ENCODE results near the gene EXOSC5.
A peak's percentile ranks its signal among the peaks of the same experiment; 100 is the strongest.
"Not testable (repeated sequence)": the region's sequence is repeated elsewhere in the genome, so short reads cannot be mapped to it uniquely, and the experiment has no call there.

EXOSC5 gene

GRCh38 chr19:41415154-41415571 lies 18.0 kb upstream of the EXOSC5 start:
- H3K36me3 ChIP-seq (ENCODE audit: control insufficient read depth in 2 of 2, insufficient read depth in 2 of 2, low read length in 2 of 2) = peaks cover 29 to 62% of the 10 kb centered on the region in 2 donors
- H3K4me3 ChIP-seq (ENCODE audit: low read length in 2 of 2) = no peak overlapping the region
- no peak overlapping the region for H3K9ac ChIP-seq (ENCODE audit: low read depth in 1 of 2, low read length in 2 of 2)
- H3K4me1 ChIP-seq (ENCODE audit: control insufficient read depth in 2 of 2, insufficient read depth in 2 of 2, low read length in 2 of 2) = peaks cover 7 to 19% of the 10 kb centered on the region in 2 donors
- H3K27ac ChIP-seq (ENCODE audit: low read depth in 2 of 2, low read length in 2 of 2) = peak overlapping the region in 1 of 2 donors; percentile 26
- H3K9me3 ChIP-seq (ENCODE audit: control insufficient read depth in 2 of 2, low read length in 2 of 2) = no peaks in the 10 kb centered on the region
- H3K27me3 ChIP-seq (ENCODE audit: control insufficient read depth in 2 of 2, insufficient read depth in 2 of 2, low read length in 2 of 2) = no peaks in the 10 kb centered on the region

GRCh38 chr19:41414461-41414860 lies 17.3 kb upstream of the EXOSC5 start:
- Histone ChIP-seq H3K36me3 (ENCODE audit: control insufficient read depth in 2 of 2, insufficient read depth in 2 of 2, low read length in 2 of 2) (peaks cover 26 to 55% of the 10 kb centered on the region in 2 donors), H3K4me1 (ENCODE audit: control insufficient read depth in 2 of 2, insufficient read depth in 2 of 2, low read length in 2 of 2) (peaks cover 7 to 20% of the 10 kb centered on the region in 2 donors), H3K4me3 (ENCODE audit: low read length in 2 of 2) (no peak overlapping the region), H3K9me3 (ENCODE audit: control insufficient read depth in 2 of 2, low read length in 2 of 2) (no peaks in the 10 kb centered on the region), H3K9ac (ENCODE audit: low read depth in 1 of 2, low read length in 2 of 2) (no peak overlapping the region), H3K27ac (ENCODE audit: low read depth in 2 of 2, low read length in 2 of 2) (no peak overlapping the region), H3K27me3 (ENCODE audit: control insufficient read depth in 2 of 2, insufficient read depth in 2 of 2, low read length in 2 of 2) (no peaks in the 10 kb centered on the region)

- H3K36me3 ChIP-seq (ENCODE audit: control insufficient read depth in 2 of 2, insufficient read depth in 2 of 2, low read length in 2 of 2) = peaks cover 23 to 50% of the 10 kb centered on the region in 2 donors
- H3K4me3 ChIP-seq (ENCODE audit: low read length in 2 of 2) = no peak overlapping the region
- H3K27me3 ChIP-seq (ENCODE audit: control insufficient read depth in 2 of 2, insufficient read depth in 2 of 2, low read length in 2 of 2) = no peaks in the 10 kb centered on the region
- H3K4me1 ChIP-seq (ENCODE audit: control insufficient read depth in 2 of 2, insufficient read depth in 2 of 2, low read length in 2 of 2) = peaks cover 9 to 25% of the 10 kb centered on the region in 2 donors
- no peak overlapping the region for H3K9ac ChIP-seq (ENCODE audit: low read depth in 1 of 2, low read length in 2 of 2)
- no peaks in the 10 kb centered on the region for H3K9me3 ChIP-seq (ENCODE audit: control insufficient read depth in 2 of 2, low read length in 2 of 2)
- no peak overlapping the region for H3K27ac ChIP-seq (ENCODE audit: low read depth in 2 of 2, low read length in 2 of 2)
These were observed 16.8 kb upstream of the EXOSC5 start for GRCh38 chr19:41413947-41414346.

DNA sequence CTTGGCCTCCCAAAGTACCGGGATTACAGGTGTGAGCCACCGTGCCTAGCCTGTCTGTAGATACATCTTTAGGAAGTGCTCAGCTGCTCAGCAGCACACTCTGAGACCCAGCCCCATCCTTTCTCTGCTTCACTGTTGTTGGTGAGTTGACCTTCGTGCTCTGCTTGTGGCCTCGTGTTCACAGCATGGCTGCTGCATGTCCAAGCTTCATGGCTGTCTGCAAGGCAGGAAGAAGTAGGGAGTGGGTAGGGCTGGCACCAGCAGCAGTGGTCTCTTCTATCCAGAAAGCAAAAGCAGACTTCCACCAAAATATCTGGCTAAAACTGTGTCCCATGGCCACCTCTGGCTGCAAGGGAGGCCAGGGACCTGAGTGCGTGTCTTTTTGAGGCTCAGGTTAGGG lies 15.8 kb upstream of the EXOSC5 start:
- H3K27me3 ChIP-seq (ENCODE audit: control insufficient read depth in 2 of 2, insufficient read depth in 2 of 2, low read length in 2 of 2) = no peaks in the 10 kb centered on the region
- H3K27ac ChIP-seq (ENCODE audit: low read depth in 2 of 2, low read length in 2 of 2) = no peak overlapping the region
- no peak overlapping the region for H3K4me3 ChIP-seq (ENCODE audit: low read length in 2 of 2)
- peaks cover 21 to 42% of the 10 kb centered on the region in 2 donors for H3K36me3 ChIP-seq (ENCODE audit: control insufficient read depth in 2 of 2, insufficient read depth in 2 of 2, low read length in 2 of 2)
- H3K9me3 ChIP-seq (ENCODE audit: control insufficient read depth in 2 of 2, low read length in 2 of 2) = no peaks in the 10 kb centered on the region
- H3K9ac ChIP-seq (ENCODE audit: low read depth in 1 of 2, low read length in 2 of 2) = no peak overlapping the region
- H3K4me1 ChIP-seq (ENCODE audit: control insufficient read depth in 2 of 2, insufficient read depth in 2 of 2, low read length in 2 of 2) = peaks cover 9 to 25% of the 10 kb centered on the region in 2 donors

GRCh38 chr19:41411968-41412265 lies 14.8 kb upstream of the EXOSC5 start:
- Histone ChIP-seq H3K9me3 (ENCODE audit: control insufficient read depth in 2 of 2, low read length in 2 of 2) (no peaks in the 10 kb centered on the region), H3K9ac (ENCODE audit: low read depth in 1 of 2, low read length in 2 of 2) (no peak overlapping the region), H3K4me1 (ENCODE audit: control insufficient read depth in 2 of 2, insufficient read depth in 2 of 2, low read length in 2 of 2) (peaks cover 9 to 25% of the 10 kb centered on the region in 2 donors), H3K27ac (ENCODE audit: low read depth in 2 of 2, low read length in 2 of 2) (no peak overlapping the region), H3K4me3 (ENCODE audit: low read length in 2 of 2) (no peak overlapping the region), H3K27me3 (ENCODE audit: control insufficient read depth in 2 of 2, insufficient read depth in 2 of 2, low read length in 2 of 2) (no peaks in the 10 kb centered on the region), H3K36me3 (ENCODE audit: control insufficient read depth in 2 of 2, insufficient read depth in 2 of 2, low read length in 2 of 2) (peaks cover 18 to 42% of the 10 kb centered on the region in 2 donors)

GRCh38 chr19:41411100-41411967 lies 14.2 kb upstream of the EXOSC5 start:
- H3K4me1 ChIP-seq (ENCODE audit: control insufficient read depth in 2 of 2, insufficient read depth in 2 of 2, low read length in 2 of 2) = peaks cover 9 to 21% of the 10 kb centered on the region in 2 donors

DNA sequence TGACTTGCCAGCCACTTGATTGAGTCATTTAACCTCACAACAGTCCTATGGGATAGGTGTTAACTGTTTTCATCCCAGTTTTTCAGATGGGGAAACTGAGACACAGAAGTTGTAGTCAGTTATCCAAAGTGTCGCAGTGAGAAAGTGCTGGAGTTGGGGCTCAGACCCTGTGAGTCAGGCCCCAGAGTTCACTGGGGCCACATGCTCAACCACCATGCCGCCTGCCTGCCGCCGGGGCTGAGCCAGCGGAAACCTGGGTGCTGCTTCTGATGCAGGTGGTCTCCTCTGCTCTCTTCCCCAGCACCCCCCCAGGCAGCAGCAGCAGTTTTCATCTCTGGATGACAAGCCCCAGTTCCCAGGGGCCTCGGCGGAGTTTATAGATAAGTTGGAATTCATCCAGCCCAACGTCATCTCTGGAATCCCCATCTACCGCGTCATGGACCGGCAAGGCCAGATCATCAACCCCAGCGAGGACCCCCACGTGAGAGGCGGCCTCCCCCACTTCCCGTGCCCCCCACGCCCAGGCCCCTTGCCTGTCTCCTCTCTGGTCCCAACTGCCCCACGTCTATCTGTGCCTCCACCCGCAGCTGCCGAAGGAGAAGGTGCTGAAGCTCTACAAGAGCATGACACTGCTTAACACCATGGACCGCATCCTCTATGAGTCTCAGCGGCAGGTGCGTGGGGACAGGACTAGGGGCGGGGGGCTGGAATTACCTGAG lies 13.3 kb upstream of the EXOSC5 start:
- H3K9me3 ChIP-seq (ENCODE audit: control insufficient read depth in 2 of 2, low read length in 2 of 2) = no peaks in the 10 kb centered on the region
- H3K4me3 ChIP-seq (ENCODE audit: low read length in 2 of 2) = no peak overlapping the region
- H3K27me3 ChIP-seq (ENCODE audit: control insufficient read depth in 2 of 2, insufficient read depth in 2 of 2, low read length in 2 of 2) = no peaks in the 10 kb centered on the region
- no peak overlapping the region for H3K27ac ChIP-seq (ENCODE audit: low read depth in 2 of 2, low read length in 2 of 2)
- no peak overlapping the region for H3K9ac ChIP-seq (ENCODE audit: low read depth in 1 of 2, low read length in 2 of 2)
- H3K36me3 ChIP-seq (ENCODE audit: control insufficient read depth in 2 of 2, insufficient read depth in 2 of 2, low read length in 2 of 2) = peaks cover 18 to 39% of the 10 kb centered on the region in 2 donors
- H3K4me1 ChIP-seq (ENCODE audit: control insufficient read depth in 2 of 2, insufficient read depth in 2 of 2, low read length in 2 of 2) = peaks cover 5 to 18% of the 10 kb centered on the region in 2 donors

More at GRCh38 chr19:41411100-41411967, 14.2 kb upstream of the EXOSC5 start:
- H3K27ac ChIP-seq (ENCODE audit: low read depth in 2 of 2, low read length in 2 of 2) = no peak overlapping the region
- no peak overlapping the region for H3K9ac ChIP-seq (ENCODE audit: low read depth in 1 of 2, low read length in 2 of 2)
- H3K4me3 ChIP-seq (ENCODE audit: low read length in 2 of 2) = no peak overlapping the region
- peaks cover 18 to 39% of the 10 kb centered on the region in 2 donors for H3K36me3 ChIP-seq (ENCODE audit: control insufficient read depth in 2 of 2, insufficient read depth in 2 of 2, low read length in 2 of 2)
- no peaks in the 10 kb centered on the region for H3K9me3 ChIP-seq (ENCODE audit: control insufficient read depth in 2 of 2, low read length in 2 of 2)
- H3K27me3 ChIP-seq (ENCODE audit: control insufficient read depth in 2 of 2, insufficient read depth in 2 of 2, low read length in 2 of 2) = no peaks in the 10 kb centered on the region

- H3K27me3 ChIP-seq (ENCODE audit: control insufficient read depth in 2 of 2, insufficient read depth in 2 of 2, low read length in 2 of 2) = no peaks in the 10 kb centered on the region
- peaks cover 16 to 30% of the 10 kb centered on the region in 2 donors for H3K36me3 ChIP-seq (ENCODE audit: control insufficient read depth in 2 of 2, insufficient read depth in 2 of 2, low read length in 2 of 2)
- H3K9me3 ChIP-seq (ENCODE audit: control insufficient read depth in 2 of 2, low read length in 2 of 2) = no peaks in the 10 kb centered on the region
- H3K27ac ChIP-seq (ENCODE audit: low read depth in 2 of 2, low read length in 2 of 2) = peak overlapping the region in 1 of 2 donors; percentile 36
- no peak overlapping the region for H3K4me3 ChIP-seq (ENCODE audit: low read length in 2 of 2)
- H3K4me1 ChIP-seq (ENCODE audit: control insufficient read depth in 2 of 2, insufficient read depth in 2 of 2, low read length in 2 of 2) = peaks cover 2 to 6% of the 10 kb centered on the region in 2 donors
- no peak overlapping the region for H3K9ac ChIP-seq (ENCODE audit: low read depth in 1 of 2, low read length in 2 of 2)
These were observed 12.1 kb upstream of the EXOSC5 start for GRCh38 chr19:41409288-41409687.

- H3K9me3 ChIP-seq (ENCODE audit: control insufficient read depth in 2 of 2, low read length in 2 of 2); H3K4me1 ChIP-seq (ENCODE audit: control insufficient read depth in 2 of 2, insufficient read depth in 2 of 2, low read length in 2 of 2); H3K4me3 ChIP-seq (ENCODE audit: low read length in 2 of 2); H3K27me3 ChIP-seq (ENCODE audit: control insufficient read depth in 2 of 2, insufficient read depth in 2 of 2, low read length in 2 of 2); H3K9ac ChIP-seq (ENCODE audit: low read depth in 1 of 2, low read length in 2 of 2): not testable (repeated sequence)
- Histone ChIP-seq H3K36me3 (ENCODE audit: control insufficient read depth in 2 of 2, insufficient read depth in 2 of 2, low read length in 2 of 2) (peaks cover 14 to 25% of the 10 kb centered on the region in 2 donors), H3K27ac (ENCODE audit: low read depth in 2 of 2, low read length in 2 of 2) (peak overlapping the region in 1 of 2 donors; percentile 36)
These were observed 11.7 kb upstream of the EXOSC5 start for GRCh38 chr19:41408846-41409245.

DNA sequence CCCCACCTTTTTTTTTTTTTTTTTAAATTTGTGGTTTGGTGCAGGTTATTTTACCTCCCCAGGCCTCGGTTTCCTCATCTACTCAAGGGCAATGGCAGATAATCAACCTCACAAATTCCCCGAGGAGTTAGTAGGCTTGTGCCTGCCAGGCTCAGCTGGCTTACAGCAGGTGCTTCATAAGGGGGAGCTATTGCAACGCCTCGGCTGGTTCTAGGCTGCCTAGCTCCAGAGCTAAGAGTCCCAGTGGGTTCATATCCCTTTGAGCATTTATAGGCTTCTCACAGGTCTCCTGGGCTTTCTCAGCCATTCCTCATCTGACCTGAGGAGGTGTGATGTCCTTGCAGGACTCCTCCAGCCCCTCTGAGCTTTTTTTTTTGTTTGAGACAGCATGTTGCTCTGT lies 11.1 kb upstream of the EXOSC5 start:
- no peaks in the 10 kb centered on the region for H3K9me3 ChIP-seq (ENCODE audit: control insufficient read depth in 2 of 2, low read length in 2 of 2)
- H3K27ac ChIP-seq (ENCODE audit: low read depth in 2 of 2, low read length in 2 of 2) = no peak overlapping the region
- H3K36me3 ChIP-seq (ENCODE audit: control insufficient read depth in 2 of 2, insufficient read depth in 2 of 2, low read length in 2 of 2) = peaks cover 8 to 20% of the 10 kb centered on the region in 2 donors
- peaks cover 2 to 6% of the 10 kb centered on the region in 2 donors for H3K4me1 ChIP-seq (ENCODE audit: control insufficient read depth in 2 of 2, insufficient read depth in 2 of 2, low read length in 2 of 2)
- H3K4me3 ChIP-seq (ENCODE audit: low read length in 2 of 2) = no peak overlapping the region
- H3K27me3 ChIP-seq (ENCODE audit: control insufficient read depth in 2 of 2, insufficient read depth in 2 of 2, low read length in 2 of 2) = no peaks in the 10 kb centered on the region
- H3K9ac ChIP-seq (ENCODE audit: low read depth in 1 of 2, low read length in 2 of 2) = peak overlapping the region in 1 of 2 donors; percentile 14
